Endothelial cell (in vitro differentiated cells): ENCODE data around the gene SRL. TPM values are rescaled to one million over a fixed set of nuclear protein-coding genes. Genes with fewer than 3 reads are reported as not detected.
"Not testable (repeated sequence)": the region's sequence is repeated elsewhere in the genome, so short reads cannot be mapped to it uniquely, and the experiment has no call there.

Experiments used
- DNase-seq: peaks from one replicate; pipeline ENCODE4 v3.0.0; 2021; ENCODE audit warnings: low spot score
- H3K27ac Mint-ChIP-seq: one replicate; pipeline ENCODE4 v1.8.0; 2021; ENCODE audit warnings: mixed read lengths, inconsistent platforms; ENCODE audit not compliant: unreplicated experiment
- H3K27me3 Mint-ChIP-seq: one replicate; pipeline ENCODE4 v1.8.0; 2021; ENCODE audit warnings: mild to moderate bottlenecking, moderate library complexity, mixed read lengths, inconsistent platforms; ENCODE audit not compliant: unreplicated experiment
- H3K36me3 Mint-ChIP-seq: one replicate; pipeline ENCODE4 v1.8.0; 2021; ENCODE audit warnings: mild to moderate bottlenecking, low read depth, mixed read lengths, inconsistent platforms; ENCODE audit not compliant: unreplicated experiment
- H3K4me1 Mint-ChIP-seq: one replicate; pipeline ENCODE4 v1.8.0; 2021; ENCODE audit warnings: mild to moderate bottlenecking, mixed read lengths, inconsistent platforms; ENCODE audit not compliant: unreplicated experiment
- H3K4me3 Mint-ChIP-seq: one replicate; pipeline ENCODE4 v1.8.0; 2021; ENCODE audit warnings: mild to moderate bottlenecking, mixed read lengths, inconsistent platforms; ENCODE audit not compliant: unreplicated experiment
- H3K9me3 Mint-ChIP-seq: one replicate; pipeline ENCODE4 v1.8.0; 2021; ENCODE audit warnings: mixed read lengths, inconsistent platforms; ENCODE audit not compliant: unreplicated experiment
- total RNA-seq: library from RNA; stranded (reverse); fragmentation: NEBNext Ultra II Directional; extraction: Animal tissue kit (Norgen Biotek cat#: 25700); gene quantifications from one replicate; pipeline ENCODE4 v1.2.1, GENCODE V29; 2021; ENCODE audit not compliant: unreplicated experiment
- TF ChIP-seq, protein P1 (sequence below): fragments of 200-600 bp; sonication (generic); IDR thresholded peaks from one replicate; pipeline ENCODE4 v1.5.0; 2021; ENCODE audit warnings: antibody characterized with exemption; ENCODE audit not compliant: unreplicated experiment

Gene SRL
- total RNA-seq, 1 donor from 2014 or later, result 0.26 TPM

- Mint-ChIP-seq H3K27me3 (peaks cover 7% of the 10 kb centered on the region), H3K4me3 (no peak overlapping the region), H3K27ac (no peak overlapping the region), H3K9me3 (no peaks in the 10 kb centered on the region), H3K36me3 (no peaks in the 10 kb centered on the region), H3K4me1 (peaks cover under 1% of the 10 kb centered on the region)
- TF ChIP-seq, protein P1, sequence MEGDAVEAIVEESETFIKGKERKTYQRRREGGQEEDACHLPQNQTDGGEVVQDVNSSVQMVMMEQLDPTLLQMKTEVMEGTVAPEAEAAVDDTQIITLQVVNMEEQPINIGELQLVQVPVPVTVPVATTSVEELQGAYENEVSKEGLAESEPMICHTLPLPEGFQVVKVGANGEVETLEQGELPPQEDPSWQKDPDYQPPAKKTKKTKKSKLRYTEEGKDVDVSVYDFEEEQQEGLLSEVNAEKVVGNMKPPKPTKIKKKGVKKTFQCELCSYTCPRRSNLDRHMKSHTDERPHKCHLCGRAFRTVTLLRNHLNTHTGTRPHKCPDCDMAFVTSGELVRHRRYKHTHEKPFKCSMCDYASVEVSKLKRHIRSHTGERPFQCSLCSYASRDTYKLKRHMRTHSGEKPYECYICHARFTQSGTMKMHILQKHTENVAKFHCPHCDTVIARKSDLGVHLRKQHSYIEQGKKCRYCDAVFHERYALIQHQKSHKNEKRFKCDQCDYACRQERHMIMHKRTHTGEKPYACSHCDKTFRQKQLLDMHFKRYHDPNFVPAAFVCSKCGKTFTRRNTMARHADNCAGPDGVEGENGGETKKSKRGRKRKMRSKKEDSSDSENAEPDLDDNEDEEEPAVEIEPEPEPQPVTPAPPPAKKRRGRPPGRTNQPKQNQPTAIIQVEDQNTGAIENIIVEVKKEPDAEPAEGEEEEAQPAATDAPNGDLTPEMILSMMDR, result no peak
- no peak for DNase-seq
Observed at GRCh38 chr16:4213737-4214136, 28.1 kb downstream of the SRL start.

GRCh38 chr16:4212934-4213296, 29.0 kb downstream of the SRL start:
- no peak for DNase-seq
- Mint-ChIP-seq H3K36me3 (no peaks in the 10 kb centered on the region), H3K4me3 (no peak overlapping the region), H3K4me1 (no peaks in the 10 kb centered on the region), H3K27me3 (peaks cover 6% of the 10 kb centered on the region), H3K9me3 (no peaks in the 10 kb centered on the region), H3K27ac (no peak overlapping the region)
- TF ChIP-seq, protein P1, result no peak

GRCh38 chr16:4212211-4212933, 29.5 kb downstream of the SRL start:
- DNase-seq, result no peak
- no peaks in the 10 kb centered on the region for H3K9me3 Mint-ChIP-seq
- peaks cover 6% of the 10 kb centered on the region for H3K27me3 Mint-ChIP-seq
- H3K4me3 Mint-ChIP-seq, result no peak overlapping the region
- no peak overlapping the region for H3K27ac Mint-ChIP-seq
- H3K4me1 Mint-ChIP-seq, result no peaks in the 10 kb centered on the region
- no peaks in the 10 kb centered on the region for H3K36me3 Mint-ChIP-seq
- TF ChIP-seq, protein P1, result no peak

- H3K27ac Mint-ChIP-seq, H3K27me3 Mint-ChIP-seq, H3K36me3 Mint-ChIP-seq, H3K4me1 Mint-ChIP-seq, H3K4me3 Mint-ChIP-seq, DNase-seq, H3K9me3 Mint-ChIP-seq: not testable (repeated sequence)
Observed at GRCh38 chr16:4211445-4212210, 30.3 kb downstream of the SRL start.

DNA sequence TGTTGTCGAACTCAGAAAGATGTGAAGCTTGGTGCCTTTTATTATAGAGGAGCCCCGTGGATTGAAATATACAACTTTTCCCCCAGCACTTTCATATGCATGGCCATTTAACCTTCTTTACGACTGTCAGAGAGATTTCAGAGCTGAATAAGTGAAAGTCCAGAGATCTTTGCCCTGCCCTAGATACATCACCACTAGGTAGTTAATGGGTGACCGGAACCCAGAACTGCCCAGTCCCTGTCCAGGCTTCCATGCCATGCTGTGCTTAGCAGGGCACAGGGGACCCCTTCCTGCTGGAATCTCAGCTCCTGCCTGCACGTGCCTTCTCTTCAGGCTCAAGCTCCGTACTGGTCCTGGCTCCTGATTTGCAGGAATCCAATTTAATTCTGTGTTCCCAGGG, 32.2 kb downstream of the SRL start:
- H3K27ac Mint-ChIP-seq, result no peak overlapping the region
- no peak overlapping the region for H3K4me3 Mint-ChIP-seq
- peaks cover 10% of the 10 kb centered on the region for H3K27me3 Mint-ChIP-seq
- H3K4me1 Mint-ChIP-seq, result no peaks in the 10 kb centered on the region
- TF ChIP-seq, protein P1, result no peak
- no peak for DNase-seq
- no peaks in the 10 kb centered on the region for H3K36me3 Mint-ChIP-seq
- H3K9me3 Mint-ChIP-seq, result no peaks in the 10 kb centered on the region
